Activated naive CD8-positive, alpha-beta T cell treated with anti-CD3 and anti-CD28 coated beads, Interleukin-2, amount 50 U/mL, for 16 hours (primary cell): ENCODE results near the gene NUP210L.

Experiments used
- DNase-seq: peaks from one replicate; pipeline ENCODE4 v3.0.0-alpha.2; 2020; ENCODE audit warnings: low read depth, low spot score

NUP210L gene

GRCh38 chr1:154154534-154155191, at the start of gene NUP210L:
TSS of gene NUP210L (minus strand) at chr1:154155073.
- no peak for DNase-seq

- DNase-seq: no peak
Observed at GRCh38 chr1:154199563-154199879, 44.6 kb upstream of the NUP210L start.

GRCh38 chr1:154198756-154199562, 44.1 kb upstream of the NUP210L start:
- no peak for DNase-seq

DNA sequence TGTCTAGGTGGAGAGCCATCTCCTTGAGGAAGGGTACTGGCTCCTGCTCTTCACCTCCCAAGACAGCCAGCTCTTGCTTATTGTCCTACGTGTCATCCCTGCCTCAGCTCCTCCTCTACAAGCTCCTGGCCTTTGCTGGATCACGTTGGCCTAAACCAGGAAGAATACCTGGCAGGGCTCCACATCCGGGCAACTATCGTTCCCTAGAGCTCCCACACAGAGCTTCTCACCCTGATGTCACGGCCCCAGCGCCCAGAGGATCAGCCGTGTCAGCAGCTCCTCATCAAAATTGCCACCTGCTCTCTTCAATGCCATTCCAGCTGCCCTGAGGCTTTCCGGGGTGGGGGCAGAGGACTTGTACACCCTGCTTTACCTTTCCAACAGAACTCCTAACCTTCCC, 38.9 kb upstream of the NUP210L start:
- no peak for DNase-seq

- no peak for DNase-seq
Observed at GRCh38 chr1:154192476-154192875, 37.6 kb upstream of the NUP210L start.

DNA sequence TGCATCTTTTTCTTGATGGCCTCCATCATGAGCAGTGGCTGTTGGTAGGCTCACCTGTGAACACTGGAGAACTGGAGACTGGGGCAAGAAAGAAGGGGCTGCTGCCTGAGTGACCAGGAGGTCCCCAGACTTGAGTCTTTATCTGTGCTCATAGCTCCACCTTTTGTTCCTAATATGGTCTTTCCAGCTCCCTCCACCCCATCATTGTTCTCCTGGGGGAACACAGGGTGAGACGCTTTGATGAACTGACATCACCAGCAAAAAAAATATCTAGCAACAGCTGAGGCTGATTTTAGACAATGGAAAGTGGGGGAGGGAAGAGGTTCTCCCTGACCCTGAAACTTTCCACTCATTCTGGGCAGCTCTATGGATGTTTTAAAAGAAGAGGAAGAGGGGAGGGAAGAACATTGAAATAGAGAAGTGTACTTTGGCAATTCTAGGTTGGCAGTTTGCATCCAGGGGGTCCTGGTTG, 37.2 kb upstream of the NUP210L start, which contains the start of gene TPM3:
Gene TPM3, minus strand, starts transcription at position 111 of the 472 bp plus-strand sequence. Its CDS starts 82 bp downstream, at position 29.
- DNase-seq: no peak

- no peak for DNase-seq
Observed at GRCh38 chr1:154190550-154190949, 35.7 kb upstream of the NUP210L start.

GRCh38 chr1:154186852-154187501, 32.1 kb upstream of the NUP210L start:
- DNase-seq: no peak

- DNase-seq: peak; percentile 42
Observed at GRCh38 chr1:154186177-154186576, 31.3 kb upstream of the NUP210L start.

DNA sequence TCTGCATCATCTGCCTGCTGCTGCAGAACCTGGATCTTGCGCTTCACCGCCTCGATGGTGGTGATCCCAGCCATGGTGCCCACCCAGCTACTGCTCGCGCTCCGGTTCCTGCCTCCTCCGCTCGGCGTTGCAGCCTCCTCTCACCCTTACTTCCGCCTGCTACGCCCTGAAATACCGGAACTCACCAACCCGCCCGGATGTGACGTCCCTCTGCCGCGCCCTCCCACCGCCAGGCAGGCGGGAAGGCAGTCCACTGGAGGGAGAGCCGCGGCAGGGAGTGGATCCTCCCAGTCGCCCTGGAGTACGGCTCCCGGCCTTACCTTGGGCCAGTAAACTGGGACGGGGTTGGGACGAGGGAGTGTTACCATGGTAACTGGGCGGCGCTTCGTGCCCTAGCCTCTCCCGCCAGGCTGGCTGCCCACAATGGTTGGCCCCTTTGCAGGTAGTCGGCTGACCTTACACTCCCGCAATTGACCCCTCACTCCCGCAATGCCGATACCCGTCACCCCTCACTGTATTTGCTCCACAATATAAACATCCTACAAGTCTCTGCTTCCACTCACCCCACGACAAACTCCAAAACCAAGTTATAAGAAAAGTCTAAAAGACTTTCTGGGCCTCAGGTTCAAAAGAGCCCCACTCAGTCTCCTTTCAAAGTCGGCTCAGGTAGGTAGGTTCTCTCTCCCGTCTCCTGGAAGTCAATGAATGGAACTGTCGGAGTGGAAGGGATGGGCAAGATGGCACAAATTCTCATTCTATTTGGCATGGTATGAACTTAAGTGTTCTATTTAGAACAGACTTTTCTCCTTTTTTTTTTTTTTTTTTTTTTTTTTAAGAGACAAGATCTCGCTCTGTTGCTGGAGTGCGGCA, 28.4 kb upstream of the NUP210L start:
- peak; percentile 89 for DNase-seq

GRCh38 chr1:154182344-154183045, 27.6 kb upstream of the NUP210L start:
- DNase-seq: peak; percentile 31

GRCh38 chr1:154181944-154182343, 27.1 kb upstream of the NUP210L start:
- no peak for DNase-seq

DNA sequence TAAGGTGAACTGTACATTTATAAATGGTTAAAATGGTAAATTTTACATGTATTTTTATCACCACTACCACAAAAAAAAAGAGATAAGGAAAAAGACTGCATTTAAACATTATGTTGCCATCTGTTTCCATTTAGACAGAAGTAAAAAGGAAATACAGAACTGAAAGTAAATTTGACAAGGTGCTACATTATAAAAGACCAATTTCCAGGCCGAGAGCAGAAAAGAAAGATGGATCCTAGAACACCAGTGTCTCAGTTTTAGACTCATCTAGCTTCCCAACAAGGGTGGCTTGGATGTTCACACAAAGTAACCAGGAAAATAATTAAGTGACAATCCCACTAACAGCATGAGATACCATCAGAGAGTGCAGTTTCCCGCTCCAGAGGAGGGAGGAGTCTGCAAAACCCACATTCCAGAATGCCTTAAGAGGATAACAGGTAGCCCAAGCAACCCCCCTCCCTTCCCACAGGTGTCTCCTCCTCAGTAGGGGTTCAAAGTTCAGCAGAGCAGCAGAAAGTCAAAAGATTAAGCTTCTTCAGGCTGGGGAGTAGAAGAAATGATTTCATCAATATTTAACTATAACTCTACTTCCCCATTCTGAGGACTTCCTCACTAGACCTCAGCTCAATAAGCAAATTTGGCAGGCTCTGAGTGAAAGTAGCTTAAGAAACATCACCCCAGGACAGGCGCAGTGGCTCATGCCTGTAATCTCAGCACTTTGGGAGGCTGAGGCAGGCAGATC, 25.2 kb upstream of the NUP210L start:
- DNase-seq: no peak

- DNase-seq: no peak
Observed at GRCh38 chr1:154178911-154179811, 24.3 kb upstream of the NUP210L start.

DNA sequence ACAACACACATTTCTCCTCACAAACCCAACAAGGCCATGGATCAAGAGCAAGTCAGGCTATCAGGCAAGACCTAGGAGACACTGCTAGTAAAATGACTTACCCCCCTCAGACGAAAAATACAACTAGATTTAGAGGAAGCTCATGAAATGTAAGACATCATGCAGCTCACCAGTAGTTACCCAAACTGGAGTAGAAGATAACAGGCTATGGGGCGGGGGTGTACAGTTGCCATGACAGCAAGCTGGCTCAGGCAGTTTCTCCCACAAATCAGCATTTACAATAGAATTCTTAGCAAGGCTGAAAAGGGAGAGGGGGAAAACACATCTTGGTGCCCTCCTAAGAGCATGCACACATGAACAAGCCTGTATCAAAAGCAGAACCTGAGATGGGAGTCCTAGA, 23.1 kb upstream of the NUP210L start:
- no peak for DNase-seq

GRCh38 chr1:154176337-154176736, 21.5 kb upstream of the NUP210L start:
- DNase-seq: no peak

GRCh38 chr1:154174654-154175053, 19.8 kb upstream of the NUP210L start:
- no peak for DNase-seq

- DNase-seq: no peak
Observed at GRCh38 chr1:154171880-154172279, 17.0 kb upstream of the NUP210L start.

GRCh38 chr1:154171223-154171583, 16.3 kb upstream of the NUP210L start:
- DNase-seq: no peak
